GM18868 (cell line): ENCODE data around the gene ATXN7L1.
"Not testable (repeated sequence)": the region's sequence is repeated elsewhere in the genome, so short reads cannot be mapped to it uniquely, and the experiment has no call there.

Experiments
- ATAC-seq: cut with Tn5 transposase; IDR thresholded peaks from one replicate; pipeline ENCODE4 v1.9.1; 2021; ENCODE audit warnings: mild to moderate bottlenecking, moderate library complexity; ENCODE audit not compliant: unreplicated experiment

ATXN7L1 gene

GRCh38 chr7:105862276-105862675 lies 14.1 kb downstream of the ATXN7L1 start:
- no peak for ATAC-seq

- no peak for ATAC-seq
Observed at GRCh38 chr7:105861224-105861623, 15.2 kb downstream of the ATXN7L1 start.

DNA sequence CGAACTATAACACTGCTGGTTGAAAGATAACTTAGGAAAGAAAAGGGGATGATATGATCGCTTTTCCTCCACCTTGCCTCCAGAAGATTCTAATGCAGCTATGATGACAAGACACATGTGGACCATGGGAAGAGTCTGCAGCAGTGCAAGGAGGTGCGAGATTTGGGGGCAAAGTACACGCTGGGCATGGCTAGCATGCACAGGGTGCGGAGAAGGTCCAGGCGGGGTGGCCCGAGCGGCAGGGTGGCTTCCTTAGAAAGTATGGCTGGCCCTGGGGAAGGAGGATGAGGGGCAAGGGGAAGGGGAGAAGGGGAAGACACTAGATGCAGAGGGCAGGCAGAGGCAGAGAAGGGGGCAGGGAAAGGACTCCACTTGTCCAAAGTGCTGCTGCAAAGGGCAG lies 15.6 kb downstream of the ATXN7L1 start:
- no peak for ATAC-seq

DNA sequence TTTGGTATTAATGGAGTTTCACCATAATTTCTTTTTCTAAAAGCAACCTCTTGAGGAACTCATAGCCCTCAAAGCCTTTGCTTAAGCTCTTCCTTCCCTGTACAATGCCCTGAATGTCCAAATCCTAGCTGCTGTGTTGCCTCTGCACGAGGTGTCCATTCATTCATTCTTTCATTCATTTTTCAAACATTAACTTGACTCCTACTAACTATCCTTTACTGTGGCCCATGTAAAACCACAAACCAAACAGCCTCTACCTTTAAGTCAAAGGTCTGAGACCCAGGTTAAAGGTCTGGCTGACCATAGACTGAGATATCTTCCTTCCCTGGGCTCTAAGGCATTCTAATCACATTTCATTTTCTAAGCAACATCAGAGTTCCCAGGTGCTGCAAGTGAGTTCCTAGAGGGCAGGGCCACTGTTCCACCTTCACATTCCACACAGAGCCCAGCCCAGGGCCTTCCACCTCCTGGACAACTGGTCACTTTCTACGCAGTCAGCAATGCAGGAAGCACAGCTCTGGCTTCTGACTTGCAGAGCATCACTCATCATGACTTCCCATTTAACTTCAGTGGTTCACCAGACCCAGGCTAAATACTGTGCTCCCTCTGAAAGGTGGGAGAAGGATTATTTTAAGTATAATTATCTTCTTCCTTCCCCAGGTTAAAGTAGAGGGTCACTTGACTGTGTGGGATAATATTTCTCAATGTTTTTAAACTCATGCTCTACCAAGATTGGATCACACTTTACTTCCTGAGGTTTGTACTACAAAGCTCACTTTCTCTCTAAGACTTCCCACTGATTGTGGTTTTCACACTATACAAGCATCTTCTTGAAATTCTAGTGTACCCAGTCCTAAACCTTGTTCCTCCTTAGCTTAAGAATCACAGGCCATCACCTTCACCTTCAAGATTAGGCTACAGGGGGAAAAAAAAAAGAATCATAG lies 19.1 kb downstream of the ATXN7L1 start:
- ATAC-seq = no peak

DNA sequence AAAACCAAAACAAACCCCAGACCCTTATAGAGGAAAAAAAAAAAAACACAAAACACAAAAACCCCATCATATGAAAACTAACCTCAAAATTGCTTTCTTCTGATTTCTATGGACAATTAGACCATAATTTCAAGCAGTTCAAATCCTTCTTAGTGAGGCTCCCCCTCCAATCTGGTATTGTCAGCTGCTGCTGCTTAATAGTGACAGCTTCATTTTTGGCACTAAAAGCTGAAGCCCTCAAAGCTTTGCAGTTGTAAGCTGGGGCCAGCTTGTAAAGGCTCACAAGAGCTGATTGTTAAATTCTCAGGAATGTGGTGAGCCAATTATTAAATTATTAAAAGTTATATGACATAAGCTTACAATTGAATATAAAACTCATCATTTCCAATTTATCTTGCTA lies 21.9 kb downstream of the ATXN7L1 start:
- no peak for ATAC-seq

DNA sequence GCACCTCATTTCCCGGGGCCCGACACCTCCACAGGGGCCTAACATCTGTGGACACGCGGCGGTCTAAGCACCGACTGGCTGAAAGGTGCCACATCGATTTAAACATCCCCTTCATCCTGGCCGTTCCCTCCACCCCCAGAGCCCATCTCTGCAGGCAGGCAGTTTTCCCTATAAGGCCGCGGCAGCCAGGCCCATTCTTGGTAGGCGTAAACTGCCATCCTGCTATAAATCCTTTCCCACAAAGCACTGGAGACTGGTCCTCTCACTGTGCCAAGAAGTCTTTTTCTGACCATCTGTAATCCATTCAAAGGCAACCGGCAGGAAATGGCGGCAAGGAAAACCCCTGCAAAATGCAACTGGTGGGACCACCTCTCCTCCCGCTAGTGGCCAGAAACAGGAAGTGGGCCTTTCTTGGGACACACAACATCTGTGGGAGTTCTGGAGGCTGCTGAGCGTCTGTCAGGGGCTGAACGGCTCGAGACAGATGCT lies 22.4 kb downstream of the ATXN7L1 start:
- no peak for ATAC-seq

- no peak for ATAC-seq
Observed at GRCh38 chr7:105851064-105851463, 25.3 kb downstream of the ATXN7L1 start.

GRCh38 chr7:105849122-105849855 lies 27.1 kb downstream of the ATXN7L1 start:
- ATAC-seq = no peak

- no peak for ATAC-seq
Observed at GRCh38 chr7:105846404-105846803, 30.0 kb downstream of the ATXN7L1 start.

DNA sequence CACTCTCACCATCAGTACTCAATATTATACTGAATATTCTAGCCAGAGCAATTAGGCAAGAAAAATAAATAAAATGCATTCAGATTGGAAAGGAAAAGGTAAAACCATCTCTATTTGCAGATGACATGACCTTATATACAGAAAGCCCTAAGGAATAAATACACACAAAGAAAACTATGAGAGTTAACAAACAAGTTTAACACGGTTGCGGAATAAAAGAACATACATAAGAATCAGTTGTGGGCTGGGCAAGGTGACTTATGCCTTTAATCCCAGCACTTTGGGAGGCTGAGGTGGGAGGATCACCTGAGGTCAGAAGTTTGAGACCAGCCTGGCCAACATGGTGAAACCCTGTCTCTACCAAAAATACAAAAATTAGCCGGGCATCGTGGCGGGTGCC lies 31.7 kb downstream of the ATXN7L1 start:
- ATAC-seq = not testable (repeated sequence)

DNA sequence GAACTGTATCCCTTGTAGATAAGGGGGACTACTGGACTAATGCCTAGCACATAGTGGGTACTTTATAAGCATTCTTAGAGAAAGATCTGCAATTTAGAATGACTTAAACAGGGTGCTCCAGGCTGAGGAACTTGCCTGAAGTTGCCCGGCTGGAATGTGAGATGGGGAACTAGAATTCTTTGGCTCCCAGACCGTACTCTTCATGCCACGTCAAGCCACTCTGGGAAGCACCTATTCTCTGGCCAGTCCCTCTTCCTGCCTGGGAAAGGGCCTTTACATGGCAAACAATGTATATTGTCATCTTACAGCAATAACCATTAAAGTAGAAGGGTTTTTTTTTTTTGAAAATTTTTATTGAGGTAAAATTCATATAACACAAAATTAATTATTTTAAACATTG lies 34.5 kb downstream of the ATXN7L1 start:
- ATAC-seq = no peak

DNA sequence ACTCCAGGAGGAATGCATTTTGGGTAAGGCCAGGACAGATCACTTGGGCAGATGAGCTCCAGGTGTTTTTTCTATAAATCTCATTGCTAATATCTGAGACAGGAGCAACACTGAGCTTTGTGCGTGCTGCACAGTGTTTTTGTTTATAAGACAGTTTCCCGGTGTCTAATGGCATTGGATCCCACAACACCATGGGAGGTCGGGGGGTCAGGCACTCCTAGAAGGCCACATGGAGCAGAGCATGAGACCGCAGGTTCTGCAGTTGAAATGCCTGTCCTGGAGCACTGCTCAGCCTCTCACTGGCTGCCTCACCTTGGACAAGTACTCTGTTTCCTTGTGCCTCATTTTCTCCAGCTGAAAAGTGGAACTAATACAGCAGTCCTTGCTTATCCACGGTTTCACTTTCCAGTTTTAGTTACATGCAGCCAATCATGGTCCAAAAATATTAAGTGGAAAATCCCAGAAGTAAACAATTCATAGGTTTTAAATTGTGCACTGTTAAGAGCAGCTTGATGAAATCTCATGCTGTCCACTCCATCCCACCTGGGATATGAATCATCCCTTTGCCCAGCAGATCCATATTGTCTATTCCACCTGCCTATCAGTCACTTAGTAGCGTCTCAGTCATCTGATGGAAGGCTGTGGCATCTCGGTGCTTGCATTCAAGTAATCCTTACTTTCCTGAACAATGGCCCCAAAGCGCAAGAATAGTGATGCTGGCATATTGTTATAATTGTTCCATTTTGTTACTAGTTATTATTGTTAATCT lies 35.2 kb downstream of the ATXN7L1 start:
- no peak for ATAC-seq

DNA sequence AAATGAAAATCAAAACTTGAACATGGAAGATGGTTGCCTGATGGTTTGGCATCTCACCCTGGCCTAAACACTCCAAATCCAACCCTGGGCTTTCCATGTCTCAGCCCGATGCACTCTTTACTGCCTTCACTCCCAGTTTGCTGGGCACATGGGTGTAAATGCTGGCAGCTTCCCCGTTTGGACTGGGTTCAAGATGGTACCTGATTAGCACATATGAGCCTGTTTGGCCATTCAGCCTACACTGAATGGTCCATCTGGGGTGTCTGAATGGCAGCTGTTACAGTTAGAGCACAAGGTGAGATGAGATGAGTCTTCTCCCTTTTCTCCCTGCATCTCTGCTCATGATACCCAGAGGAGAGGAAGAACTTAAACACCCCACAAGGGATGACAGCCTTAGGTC lies 37.1 kb downstream of the ATXN7L1 start:
- ATAC-seq = no peak

GRCh38 chr7:105838627-105839231 lies 37.7 kb downstream of the ATXN7L1 start:
- no peak for ATAC-seq

GRCh38 chr7:105837765-105838626 lies 38.4 kb downstream of the ATXN7L1 start:
- ATAC-seq = no peak

- ATAC-seq = no peak
Observed at GRCh38 chr7:105835441-105835840, 41.0 kb downstream of the ATXN7L1 start.

DNA sequence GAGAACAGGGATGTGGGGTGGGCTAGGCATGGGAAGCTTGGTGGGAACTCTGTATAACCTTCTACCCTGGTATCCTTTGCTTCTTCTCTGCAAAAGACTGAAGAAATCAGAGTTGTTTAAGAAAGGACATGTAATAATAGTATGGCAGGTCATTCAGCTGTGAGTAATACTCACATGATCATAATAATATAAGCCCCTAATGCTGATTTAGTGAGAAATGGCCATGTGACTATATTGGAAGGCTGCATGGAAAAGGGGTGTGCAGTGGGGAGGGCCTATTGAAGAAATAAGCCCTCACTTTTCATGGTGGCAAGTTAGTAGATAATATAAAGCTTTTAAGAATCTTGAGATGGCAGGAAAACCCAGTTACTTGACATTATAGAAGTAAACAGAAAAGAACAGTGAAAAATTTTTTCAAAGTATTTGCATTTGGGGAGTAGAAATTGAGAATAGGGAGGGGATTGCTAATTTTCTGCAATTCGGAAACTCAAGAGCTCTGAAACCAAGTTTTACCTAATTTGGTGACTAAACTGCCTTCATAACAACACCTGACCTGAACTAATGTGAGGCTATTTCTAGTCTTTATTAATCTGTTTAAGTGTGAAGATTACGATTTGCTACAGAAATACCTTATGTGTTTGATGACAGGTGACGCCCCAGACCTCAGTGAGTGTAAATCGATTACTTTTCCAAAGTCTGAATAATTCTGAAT lies 44.4 kb downstream of the ATXN7L1 start:
- ATAC-seq = no peak

- no peak for ATAC-seq
Observed at GRCh38 chr7:105831302-105831620, 45.1 kb downstream of the ATXN7L1 start.
